KOPT-K1 (cell line): Measurements from ENCODE around the gene MEAF6.
"Not testable (repeated sequence)": the region's sequence is repeated elsewhere in the genome, so short reads cannot be mapped to it uniquely, and the experiment has no call there.

Source experiments
- H3K27ac ChIP-seq: fragments of 200-600 bp; sonication (generic); 2 replicates; pipeline ENCODE4 v1.5.1; 2016; ENCODE audit warnings: antibody characterized with exemption, mild to moderate bottlenecking, low read depth, low read length; ENCODE audit not compliant: poor library complexity, severe bottlenecking
- H3K36me3 ChIP-seq: fragments of 200-600 bp; sonication (generic); 2 replicates; pipeline ENCODE4 v1.5.1; 2017; ENCODE audit warnings: antibody characterized with exemption, mild to moderate bottlenecking, low read length, moderate library complexity; ENCODE audit not compliant: insufficient read depth
- H3K9me3 ChIP-seq: fragments of 200-600 bp; sonication (generic); 2 replicates; pipeline ENCODE4 v1.5.1; 2017; ENCODE audit warnings: antibody characterized with exemption, low read length, mild to moderate bottlenecking; ENCODE audit not compliant: insufficient read depth, poor library complexity, severe bottlenecking

Gene MEAF6

GRCh38 chr1:37514350-37515184 lies at the start of gene MEAF6:
Gene MEAF6 (minus strand): TSS chr1:37514766. CDS start chr1:37514746, 20 bp downstream.
- Histone ChIP-seq H3K27ac (peak within 1 kb of the TSS; percentile 92), H3K36me3 (peaks cover 32% of the 10 kb centered on the region)

DNA sequence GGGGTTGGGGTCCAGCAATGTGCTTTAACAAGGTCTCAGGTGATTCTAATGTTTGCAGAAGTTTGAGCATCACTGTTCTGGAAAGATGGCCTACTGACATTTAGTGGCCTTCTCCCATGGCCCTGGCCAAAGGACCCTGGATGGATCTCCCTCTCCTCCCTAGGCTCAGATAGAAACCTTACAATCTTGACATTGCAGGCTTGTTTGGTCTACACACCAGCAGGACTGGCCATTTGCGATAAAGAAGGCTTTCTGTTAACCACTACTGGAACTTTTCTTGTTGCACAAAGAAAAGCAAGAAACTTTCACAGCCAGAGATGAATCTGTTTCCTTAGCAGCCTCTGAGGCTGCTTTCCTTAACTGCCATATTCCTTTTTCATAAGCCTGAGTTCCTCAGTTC lies 48.4 kb upstream of the MEAF6 start:
- peaks cover 60% of the 10 kb centered on the region for H3K36me3 ChIP-seq

More at GRCh38 chr1:37514350-37515184, at the start of gene MEAF6:
- no peaks in the 10 kb centered on the region for H3K9me3 ChIP-seq

DNA sequence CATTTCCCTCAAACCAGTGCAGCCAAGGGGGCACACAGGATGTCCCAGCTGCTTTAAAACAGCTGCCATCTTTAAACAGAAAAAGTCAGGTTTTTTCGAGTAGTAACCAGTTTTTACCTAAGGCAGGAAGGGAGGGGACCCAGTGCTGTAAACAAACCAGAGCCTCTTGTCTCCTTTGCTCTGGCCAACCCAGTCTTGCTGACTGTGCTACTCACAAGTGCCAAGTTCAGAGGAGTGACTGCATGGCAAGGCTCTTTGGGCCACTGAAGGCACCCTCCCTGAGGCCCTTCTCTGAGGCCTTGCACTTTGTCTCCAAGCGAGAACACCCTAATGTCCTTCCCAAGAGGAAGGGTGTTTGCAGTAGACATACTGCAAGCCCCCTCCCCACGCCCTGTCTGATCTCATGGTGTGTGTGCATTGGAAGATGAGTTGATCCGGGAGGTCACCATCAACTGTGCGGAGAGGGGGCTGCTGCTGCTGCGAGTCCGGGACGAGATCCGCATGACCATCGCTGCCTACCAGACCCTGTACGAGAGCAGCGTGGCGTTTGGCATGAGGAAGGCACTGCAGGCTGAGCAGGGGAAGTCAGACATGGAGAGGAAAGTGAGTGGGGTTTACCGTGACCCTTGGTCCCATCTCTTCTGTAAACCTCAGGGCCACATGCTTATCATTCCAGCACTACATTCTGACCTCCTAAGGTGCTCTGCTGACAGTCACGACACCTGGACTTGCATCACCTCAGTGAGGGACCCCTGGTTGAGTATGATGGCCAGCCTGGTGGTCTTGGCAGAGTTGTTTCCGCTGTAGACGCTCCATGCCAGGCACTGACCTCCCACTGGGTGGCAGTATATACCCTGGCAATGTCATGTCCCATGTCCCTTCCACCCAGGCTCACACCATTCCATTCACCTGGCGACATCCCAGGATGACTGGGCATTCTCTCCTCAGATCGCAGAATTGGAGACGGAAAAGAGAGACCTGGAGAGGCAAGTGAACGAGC lies 46.9 kb upstream of the MEAF6 start:
- no peaks in the 10 kb centered on the region for H3K9me3 ChIP-seq
- no peak overlapping the region for H3K27ac ChIP-seq
- peaks cover 45% of the 10 kb centered on the region for H3K36me3 ChIP-seq

More for the DNA sequence above, 48.4 kb upstream of the MEAF6 start:
- Histone ChIP-seq H3K9me3 (no peaks in the 10 kb centered on the region), H3K27ac (no peak overlapping the region)

DNA sequence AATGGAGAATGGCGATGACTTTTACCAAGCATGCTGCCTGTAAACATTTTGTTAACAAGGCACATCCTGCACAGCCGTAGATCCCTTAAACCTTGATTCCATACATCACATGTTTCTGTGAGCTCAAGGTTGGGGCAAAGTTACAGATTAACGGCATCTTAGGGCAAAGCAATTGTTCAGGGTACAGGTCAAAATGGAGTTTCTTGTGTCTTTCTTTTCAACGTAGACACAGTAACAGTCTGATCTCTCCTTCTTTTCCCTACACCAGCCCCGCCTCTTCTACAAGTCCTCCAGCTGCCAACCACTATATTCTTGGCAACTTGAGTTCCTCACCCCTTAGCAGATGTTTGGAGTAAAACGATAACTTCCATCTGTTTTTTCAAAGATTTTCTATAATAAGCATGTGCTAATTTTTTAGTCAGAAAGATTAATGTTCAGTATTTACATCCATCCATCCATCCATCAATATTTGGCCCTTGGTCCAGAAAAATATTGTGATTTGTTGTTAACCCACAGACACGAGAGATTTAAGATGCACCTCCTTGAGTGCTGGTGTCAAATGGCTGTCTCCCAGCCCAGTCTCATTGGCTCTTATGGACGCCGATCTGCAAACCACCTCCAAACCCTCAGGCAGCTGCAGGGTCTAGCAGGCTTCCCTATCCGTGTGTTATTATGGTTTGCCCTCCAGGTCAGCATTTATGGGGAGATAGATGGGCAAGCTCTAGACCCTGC lies 46.0 kb upstream of the MEAF6 start:
- H3K9me3 ChIP-seq: no peaks in the 10 kb centered on the region
- peaks cover 36% of the 10 kb centered on the region for H3K36me3 ChIP-seq
- no peak overlapping the region for H3K27ac ChIP-seq

GRCh38 chr1:37559957-37560379 lies 45.4 kb upstream of the MEAF6 start:
- H3K36me3 ChIP-seq: peaks cover 30% of the 10 kb centered on the region
- H3K27ac ChIP-seq, H3K9me3 ChIP-seq: not testable (repeated sequence)

GRCh38 chr1:37559080-37559479 lies 44.5 kb upstream of the MEAF6 start:
- Histone ChIP-seq H3K36me3 (peaks cover 21% of the 10 kb centered on the region; the same call in 1 of the 2 replicates), H3K27ac (no peak overlapping the region), H3K9me3 (peaks cover 8% of the 10 kb centered on the region)

- Histone ChIP-seq H3K36me3 (peaks cover 19% of the 10 kb centered on the region; the same call in 1 of the 2 replicates), H3K27ac (no peak overlapping the region), H3K9me3 (peaks cover 8% of the 10 kb centered on the region)
Observed at GRCh38 chr1:37558411-37558810, 43.8 kb upstream of the MEAF6 start.

DNA sequence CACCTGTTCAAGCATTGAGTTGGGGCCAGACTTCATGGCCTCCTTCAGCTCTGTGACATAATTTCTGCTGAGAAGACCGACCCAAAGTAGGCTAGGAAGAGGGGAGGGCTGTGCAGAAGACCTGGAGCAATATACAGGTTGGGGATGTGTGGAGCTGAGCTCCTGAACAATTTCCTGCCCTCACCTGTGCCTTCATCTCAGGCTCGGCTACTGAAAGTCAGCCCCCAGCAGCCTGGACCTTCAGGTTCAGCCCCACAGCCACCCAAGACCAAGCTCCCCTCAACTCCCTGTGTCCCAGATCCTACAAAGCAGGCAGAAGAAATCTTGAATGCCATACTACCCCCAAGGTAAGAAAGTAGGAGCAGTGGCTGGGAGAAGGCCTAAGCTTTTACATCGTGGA lies 42.8 kb upstream of the MEAF6 start:
- H3K27ac ChIP-seq: no peak overlapping the region
- H3K36me3 ChIP-seq: peaks cover 14% of the 10 kb centered on the region; the same call in 1 of the 2 replicates
- peaks cover 8% of the 10 kb centered on the region for H3K9me3 ChIP-seq

- H3K27ac ChIP-seq: no peak within 1 kb of the TSS
- H3K36me3 ChIP-seq: peaks cover 14% of the 10 kb centered on the region
- H3K9me3 ChIP-seq: peaks cover 8% of the 10 kb centered on the region
Observed at GRCh38 chr1:37556712-37557196, 42.2 kb upstream of the MEAF6 start, which contains the start of gene DNALI1. Gene DNALI1 (plus strand): TSS chr1:37556940. CDS start chr1:37556995, 55 bp downstream.

DNA sequence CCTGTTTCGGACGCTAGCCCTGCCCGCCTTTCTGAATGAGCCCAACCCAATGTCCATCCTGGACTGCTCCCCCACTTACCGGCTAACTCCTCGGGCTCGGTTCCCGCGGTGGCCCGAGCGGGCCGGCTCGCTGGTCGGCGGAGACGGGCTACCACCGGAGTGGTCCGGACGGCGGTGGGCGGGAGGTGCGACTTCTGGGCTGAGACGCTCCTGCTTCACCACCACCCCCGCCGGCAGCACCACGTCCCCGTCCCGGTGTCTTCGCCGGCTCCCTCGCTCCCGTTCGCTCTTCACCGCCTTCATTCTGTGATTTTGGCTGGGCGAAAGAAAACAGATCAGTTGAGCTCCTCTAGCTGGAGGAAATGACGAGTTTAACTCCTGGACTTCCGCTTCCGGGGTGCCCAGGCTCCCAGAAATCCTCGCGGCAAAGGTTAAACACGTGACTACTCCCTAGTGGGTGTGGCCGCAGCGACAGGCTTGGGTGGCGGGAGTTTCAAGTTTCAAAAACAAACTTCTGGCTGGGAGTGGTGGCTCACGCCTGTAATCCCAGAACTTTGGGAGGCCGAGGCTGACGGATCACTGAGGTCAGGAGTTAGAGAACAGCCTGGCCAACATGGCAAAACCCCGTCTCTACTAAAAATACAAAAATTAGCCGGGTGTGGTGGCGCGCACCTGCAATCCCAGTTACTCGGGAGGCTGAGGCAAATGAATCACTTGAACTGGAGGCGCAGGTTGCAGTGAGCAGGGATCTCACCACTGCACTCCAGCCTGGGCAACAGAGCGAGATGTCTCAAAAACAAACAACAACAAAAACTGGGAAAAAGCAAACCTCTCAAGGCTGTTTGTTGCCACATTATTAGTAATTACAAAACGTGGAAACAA lies 39.6 kb upstream of the MEAF6 start, which contains the start of gene SNIP1:
TSS of gene SNIP1 (minus strand) at position 367 of the 882 bp plus-strand sequence. CDS start at position 303, 64 bp downstream.
- Histone ChIP-seq H3K36me3 (peaks cover 35% of the 10 kb centered on the region), H3K27ac (peak within 1 kb of the TSS; percentile 72), H3K9me3 (peaks cover 8% of the 10 kb centered on the region)

- Histone ChIP-seq H3K36me3 (peaks cover 41% of the 10 kb centered on the region), H3K9me3 (peaks cover 8% of the 10 kb centered on the region), H3K27ac (peak overlapping the region; percentile 72)
Observed at GRCh38 chr1:37553598-37553926, 39.0 kb upstream of the MEAF6 start.

- H3K36me3 ChIP-seq: peaks cover 82% of the 10 kb centered on the region
- peaks cover 1% of the 10 kb centered on the region for H3K9me3 ChIP-seq
- no peak overlapping the region for H3K27ac ChIP-seq
Observed at GRCh38 chr1:37549341-37549740, 34.8 kb upstream of the MEAF6 start.

DNA sequence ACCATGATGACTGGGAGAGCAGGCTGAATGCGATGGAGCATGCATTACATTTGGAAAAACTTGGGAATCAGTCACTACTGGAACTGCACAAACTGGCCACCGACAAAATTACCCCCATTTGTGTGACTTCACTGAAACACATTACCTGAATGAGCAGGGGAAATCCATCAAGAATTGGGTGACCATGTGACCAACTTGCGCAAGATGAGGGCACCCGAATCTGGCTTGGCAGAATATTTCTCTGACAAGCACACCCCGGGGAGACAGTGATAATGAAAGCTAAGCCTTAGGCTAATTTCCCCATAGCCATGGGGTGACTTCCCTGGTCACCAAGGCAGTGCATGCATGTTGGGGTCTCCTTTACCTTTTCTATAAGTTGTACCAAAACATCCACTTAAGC lies 30.5 kb upstream of the MEAF6 start:
- peaks cover 95% of the 10 kb centered on the region for H3K36me3 ChIP-seq
- no peak overlapping the region for H3K27ac ChIP-seq
- H3K9me3 ChIP-seq: no peaks in the 10 kb centered on the region
